Measurements from ENCODE around the gene PCLO.
"Not testable (repeated sequence)": the region's sequence is repeated elsewhere in the genome, so short reads cannot be mapped to it uniquely, and the experiment has no call there.

The PCLO gene

GRCh38 chr7:82904871-82905270 lies 257.8 kb downstream of the PCLO start:
- in situ Hi-C loops (cut with MboI; ENCODE audit: low pct_unique_long_range_greater_than_20kb, low sequenced_read_pairs, unreplicated experiment): no loop called here
- TF ChIP-seq CTCF (IDR thresholded peaks at IDR 0.05; ENCODE audit: extremely low read depth, insufficient read depth, missing control alignments): no peak

GRCh38 chr7:82901098-82901497 lies 261.6 kb downstream of the PCLO start:
- DNase-seq (ENCODE audit: low spot score); in situ Hi-C loops (cut with MboI; ENCODE audit: low pct_unique_long_range_greater_than_20kb, low sequenced_read_pairs, unreplicated experiment): not testable (repeated sequence)

More at GRCh38 chr7:82904871-82905270, 257.8 kb downstream of the PCLO start:
- no peak for DNase-seq (ENCODE audit: low spot score)

- in situ Hi-C loops (cut with MboI; ENCODE audit: low pct_unique_long_range_greater_than_20kb, low sequenced_read_pairs, unreplicated experiment): no loop called here
- DNase-seq (ENCODE audit: low spot score): no peak
- TF ChIP-seq CTCF (IDR thresholded peaks at IDR 0.05; ENCODE audit: extremely low read depth, insufficient read depth, missing control alignments): no peak
Observed at GRCh38 chr7:82897500-82897899, 265.2 kb downstream of the PCLO start.

- DNase-seq (ENCODE audit: low spot score); in situ Hi-C loops (cut with MboI; ENCODE audit: low pct_unique_long_range_greater_than_20kb, low sequenced_read_pairs, unreplicated experiment): not testable (repeated sequence)
Observed at GRCh38 chr7:82894341-82894740, 268.3 kb downstream of the PCLO start.

GRCh38 chr7:82886324-82886723 lies 276.4 kb downstream of the PCLO start:
- in situ Hi-C loops (cut with MboI; ENCODE audit: low pct_unique_long_range_greater_than_20kb, low sequenced_read_pairs, unreplicated experiment): no loop called here
- TF ChIP-seq CTCF (IDR thresholded peaks at IDR 0.05; ENCODE audit: extremely low read depth, insufficient read depth, missing control alignments): no peak
- no peak for DNase-seq (ENCODE audit: low spot score)

GRCh38 chr7:82865856-82866255 lies 296.8 kb downstream of the PCLO start:
- TF ChIP-seq CTCF (IDR thresholded peaks at IDR 0.05; ENCODE audit: extremely low read depth, insufficient read depth, missing control alignments): no peak
- in situ Hi-C loops (cut with MboI; ENCODE audit: low pct_unique_long_range_greater_than_20kb, low sequenced_read_pairs, unreplicated experiment): no loop called here
- no peak for DNase-seq (ENCODE audit: low spot score)

- TF ChIP-seq CTCF (IDR thresholded peaks at IDR 0.05; ENCODE audit: extremely low read depth, insufficient read depth, missing control alignments): no peak
- no peak for DNase-seq (ENCODE audit: low spot score)
- in situ Hi-C loops (cut with MboI; ENCODE audit: low pct_unique_long_range_greater_than_20kb, low sequenced_read_pairs, unreplicated experiment): no loop called here
Observed at GRCh38 chr7:82859106-82859850, 303.4 kb downstream of the PCLO start.

- no peak for TF ChIP-seq CTCF (IDR thresholded peaks at IDR 0.05; ENCODE audit: extremely low read depth, insufficient read depth, missing control alignments)
- no peak for DNase-seq (ENCODE audit: low spot score)
- in situ Hi-C loops (cut with MboI; ENCODE audit: low pct_unique_long_range_greater_than_20kb, low sequenced_read_pairs, unreplicated experiment): no loop called here
Observed at GRCh38 chr7:82851121-82851520, 311.6 kb downstream of the PCLO start.

Data from GM13977 (cell line).